ENCODE results near the gene LRRC8A. TPM values are rescaled to one million over a fixed set of nuclear protein-coding genes. Genes with fewer than 3 reads are reported as not detected.
A peak's percentile ranks its signal among the peaks of the same experiment; 100 is the strongest.

The LRRC8A gene
- total RNA-seq, 2 experiments from 2014 or later = 22.9 to 26.9 TPM

- peaks cover 58% of the 10 kb centered on the region for H3K36me3 ChIP-seq (ENCODE audit: insufficient read depth, low read length)
- no peak overlapping the region for H3K4me3 ChIP-seq (ENCODE audit: low read depth, low read length, poor library complexity, severe bottlenecking)
- intact Hi-C loops (cut with micrococcal nuclease; ENCODE audit: unreplicated experiment) = no loop called here
- CTCF ChIA-PET (ENCODE audit: unreplicated experiment) = no interaction called here
- H3K79me2 ChIP-seq (ENCODE audit: insufficient read depth, low read depth, low read length) = no peaks in the 10 kb centered on the region
- no peak for DNase-seq (ENCODE audit: low spot score)
- no peaks in the 10 kb centered on the region for H3K9me3 ChIP-seq (ENCODE audit: low read length)
- H3K27ac ChIP-seq (ENCODE audit: low read depth, low read length, poor library complexity, severe bottlenecking) = no peak overlapping the region
- no peaks in the 10 kb centered on the region for H4K20me1 ChIP-seq (ENCODE audit: insufficient read depth, low read length)
- TF ChIP-seq CTCF (conservative IDR thresholded peaks at IDR 0.05; ENCODE audit: low read length) = no peak
- TF ChIP-seq EZH2phosphoT487 (IDR thresholded peaks at IDR 0.05; ENCODE audit: borderline replicate concordance, low read depth, low read length) = no peak
- H3K9me2 ChIP-seq (ENCODE audit: insufficient read depth, low read length) = no peaks in the 10 kb centered on the region
- BruUV-seq (replicated peaks) = no TSS peak
- H3K4me2 ChIP-seq (ENCODE audit: low read length) = no peak overlapping the region
- POLR2A ChIA-PET = interaction anchor here (0.6 kb wide), 1 partner anchor 18 kb away, joined by 3 read pairs; no protein-coding TSS in a partner anchor
- H3K4me1 ChIP-seq (ENCODE audit: insufficient read depth, low read length, poor library complexity, severe bottlenecking) = peaks cover 42% of the 10 kb centered on the region
- no peak overlapping the region for H2AFZ ChIP-seq (ENCODE audit: low read length)
Observed at GRCh38 chr9:128898382-128898781, 16.4 kb downstream of the LRRC8A start.

- no TSS peak for BruUV-seq (replicated peaks)
- no peak for DNase-seq (ENCODE audit: low spot score)
- Histone ChIP-seq H3K4me3 (ENCODE audit: low read depth, low read length, poor library complexity, severe bottlenecking) (no peak overlapping the region), H4K20me1 (ENCODE audit: insufficient read depth, low read length) (no peaks in the 10 kb centered on the region), H3K27ac (ENCODE audit: low read depth, low read length, poor library complexity, severe bottlenecking) (no peak overlapping the region), H3K4me1 (ENCODE audit: insufficient read depth, low read length, poor library complexity, severe bottlenecking) (peaks cover 42% of the 10 kb centered on the region), H3K4me2 (ENCODE audit: low read length) (no peak overlapping the region), H3K79me2 (ENCODE audit: insufficient read depth, low read depth, low read length) (0 out of 2 replicates have a peak, but pooled peaks cover 2% of the 10 kb centered on the region), H3K36me3 (ENCODE audit: insufficient read depth, low read length) (peaks cover 54% of the 10 kb centered on the region), H3K9me3 (ENCODE audit: low read length) (no peaks in the 10 kb centered on the region), H2AFZ (ENCODE audit: low read length) (no peak overlapping the region), H3K9me2 (ENCODE audit: insufficient read depth, low read length) (no peaks in the 10 kb centered on the region)
- ChIA-PET POLR2A (no interaction called here), CTCF (ENCODE audit: unreplicated experiment) (no interaction called here)
- intact Hi-C loops (cut with micrococcal nuclease; ENCODE audit: unreplicated experiment) = no loop called here
- no peak for TF ChIP-seq EZH2phosphoT487 (IDR thresholded peaks at IDR 0.05; ENCODE audit: borderline replicate concordance, low read depth, low read length)
Observed at GRCh38 chr9:128898845-128899565, 17.1 kb downstream of the LRRC8A start.

- no peak for DNase-seq (ENCODE audit: low spot score)
- Histone ChIP-seq H3K27ac (ENCODE audit: low read depth, low read length, poor library complexity, severe bottlenecking) (peak overlapping the region; percentile 4), H3K4me2 (ENCODE audit: low read length) (no peak overlapping the region), H3K4me1 (ENCODE audit: insufficient read depth, low read length, poor library complexity, severe bottlenecking) (peaks cover 42% of the 10 kb centered on the region), H3K36me3 (ENCODE audit: insufficient read depth, low read length) (peaks cover 52% of the 10 kb centered on the region), H4K20me1 (ENCODE audit: insufficient read depth, low read length) (no peaks in the 10 kb centered on the region), H3K9me3 (ENCODE audit: low read length) (no peaks in the 10 kb centered on the region), H3K4me3 (ENCODE audit: low read depth, low read length, poor library complexity, severe bottlenecking) (no peak overlapping the region), H3K79me2 (ENCODE audit: insufficient read depth, low read depth, low read length) (0 out of 2 replicates have a peak, but pooled peaks cover 3% of the 10 kb centered on the region), H3K9me2 (ENCODE audit: insufficient read depth, low read length) (no peaks in the 10 kb centered on the region), H2AFZ (ENCODE audit: low read length) (no peak overlapping the region)
- POLR2A ChIA-PET = interaction anchor here (0.7 kb wide), 1 partner anchor 570 kb away, joined by 3 read pairs; no protein-coding TSS in a partner anchor
- CTCF ChIA-PET (ENCODE audit: unreplicated experiment) = no interaction called here
- BruUV-seq (replicated peaks) = no TSS peak
- intact Hi-C loops (cut with micrococcal nuclease; ENCODE audit: unreplicated experiment) = no loop called here
- no peak for TF ChIP-seq CTCF (conservative IDR thresholded peaks at IDR 0.05; ENCODE audit: low read length)
Observed at GRCh38 chr9:128899566-128900322, 17.8 kb downstream of the LRRC8A start.

All from OCI-LY7 (cell line).